Keratinocyte (primary cell): ENCODE measurements around the gene BNC2. TPM values are rescaled to one million over a fixed set of nuclear protein-coding genes. Genes with fewer than 3 reads are reported as not detected.

Source experiments
- DNase-seq: peaks from one replicate; pipeline ENCODE4 v3.0.0-alpha.2; 2011; ENCODE audit warnings: low read depth, missing footprints, low spot score
- FAIRE-seq: peaks from 2 replicates; lab custom pipeline; 2011; peaks lifted over from hg19 to GRCh38; lab: Jason Lieb, UNC
- H2AFZ ChIP-seq: 2 replicates; pipeline ENCODE4 v1.6.0; 2012; ENCODE audit warnings: low read length, control low read depth, inconsistent platforms; ENCODE audit not compliant: control insufficient read depth
- H3K27ac ChIP-seq: 2 replicates; pipeline ENCODE4 v1.5.1; 2011; ENCODE audit warnings: low read length; ENCODE audit not compliant: control insufficient read depth, insufficient read depth
- H3K27me3 ChIP-seq: 3 replicates; pipeline ENCODE4 v1.6.0; 2011; ENCODE audit warnings: low read length; ENCODE audit not compliant: control insufficient read depth, insufficient read depth; ENCODE audit errors: extremely low read depth
- H3K36me3 ChIP-seq, 2 experiments: 2 replicates in 1 of 2; 3 replicates in 1 of 2; pipeline ENCODE4 v1.5.1; 2011; ENCODE audit warnings: low read length in 2 of 2, mild to moderate bottlenecking in 1 of 2; ENCODE audit not compliant: control insufficient read depth in 2 of 2, insufficient read depth in 2 of 2; ENCODE audit errors: extremely low read depth in 1 of 2
- H3K4me1 ChIP-seq: 3 replicates; pipeline ENCODE4 v1.5.1; 2011; ENCODE audit warnings: low read length; ENCODE audit not compliant: control insufficient read depth, insufficient read depth; ENCODE audit errors: extremely low read depth
- H3K4me2 ChIP-seq: 3 replicates; pipeline ENCODE4 v1.6.0; 2011; ENCODE audit warnings: low read depth, low read length; ENCODE audit not compliant: control insufficient read depth, insufficient read depth; ENCODE audit errors: extremely low read depth
- H3K4me3 ChIP-seq, 3 experiments: fragments of 200-600 bp in 1 of 3; sonication (generic) in 1 of 3; 2 replicates in 2 of 3; 3 replicates in 1 of 3; pipeline ENCODE4 v1.5.1; 2011 to 2016; ENCODE audit warnings: low read length in 3 of 3, mild to moderate bottlenecking in 3 of 3, control low read depth in 2 of 3, inconsistent platforms in 1 of 3, low read depth in 1 of 3, mixed read lengths in 1 of 3, mixed run types in 1 of 3, moderate library complexity in 1 of 3; ENCODE audit not compliant: control insufficient read depth in 2 of 3, insufficient read depth in 2 of 3; ENCODE audit errors: extremely low read depth in 1 of 3
- H3K79me2 ChIP-seq: 2 replicates; pipeline ENCODE4 v1.6.0; 2012; ENCODE audit warnings: low read length; ENCODE audit not compliant: control insufficient read depth, insufficient read depth
- H3K9ac ChIP-seq: 3 replicates; pipeline ENCODE4 v1.6.0; 2011; ENCODE audit warnings: low read length; ENCODE audit not compliant: control insufficient read depth, insufficient read depth; ENCODE audit errors: extremely low read depth
- H3K9me1 ChIP-seq: 3 replicates; pipeline ENCODE4 v1.6.0; 2011; ENCODE audit warnings: low read length; ENCODE audit not compliant: control insufficient read depth, insufficient read depth; ENCODE audit errors: extremely low read depth
- H3K9me3 ChIP-seq: 2 replicates; pipeline ENCODE4 v1.5.1; 2012; ENCODE audit warnings: low read depth, low read length; ENCODE audit not compliant: control insufficient read depth
- H4K20me1 ChIP-seq: 3 replicates; pipeline ENCODE4 v1.6.0; 2011; ENCODE audit warnings: low read length; ENCODE audit not compliant: control insufficient read depth, insufficient read depth; ENCODE audit errors: extremely low read depth
- EZH2 ChIP-seq: IDR thresholded peaks from one replicate; pipeline ENCODE4 v1.6.1; 2012; ENCODE audit warnings: inconsistent platforms, mild to moderate bottlenecking, low read length, moderate library complexity
- dilution Hi-C: fragments of 300-500 bp; cut with MboI; formaldehyde crosslinking; loops from one replicate; pipeline ENCODE4 v1.7.0; 2020; ENCODE audit warnings: low sequenced_read_pairs; ENCODE audit not compliant: extremely low pct_ligation_motif_present
- polyA plus RNA-seq, 5 experiments: library from polyadenylated mRNA; depleted of rRNA in 3 of 5; stranded (reverse) in 3 of 5; stranded (forward) in 1 of 5; unstranded in 1 of 5; fragments of >200 nt; gene quantifications; 1 replicate in 1 of 5; 2 replicates in 3 of 5; 3 replicates in 1 of 5; pipeline versions ENCODE4 v1.2.1 to v1.2.3, GENCODE V29; 2011 to 2012; ENCODE audit warnings: missing spikeins in 2 of 5, low read depth in 1 of 5, low replicate concordance in 1 of 5
- TF ChIP-seq, protein P1 (sequence below), 3 experiments: IDR thresholded peaks in 1 of 3; conservative IDR thresholded peaks in 1 of 3; optimal IDR thresholded peaks in 1 of 3; 2 replicates in 2 of 3; 3 replicates in 1 of 3; pipeline versions ENCODE3 to v1.5.1; 2011; ENCODE audit warnings: low read length in 3 of 3, mild to moderate bottlenecking in 3 of 3, moderate library complexity in 2 of 3, control low read depth in 1 of 3, inconsistent platforms in 1 of 3; ENCODE audit not compliant: insufficient read depth in 2 of 3; ENCODE audit errors: extremely low read depth in 1 of 3

BNC2 gene
- polyA plus RNA-seq, 1 donor (not counting 4 experiments of a cell fraction or from before 2014, with no cell fraction given): 1.1 TPM

DNA sequence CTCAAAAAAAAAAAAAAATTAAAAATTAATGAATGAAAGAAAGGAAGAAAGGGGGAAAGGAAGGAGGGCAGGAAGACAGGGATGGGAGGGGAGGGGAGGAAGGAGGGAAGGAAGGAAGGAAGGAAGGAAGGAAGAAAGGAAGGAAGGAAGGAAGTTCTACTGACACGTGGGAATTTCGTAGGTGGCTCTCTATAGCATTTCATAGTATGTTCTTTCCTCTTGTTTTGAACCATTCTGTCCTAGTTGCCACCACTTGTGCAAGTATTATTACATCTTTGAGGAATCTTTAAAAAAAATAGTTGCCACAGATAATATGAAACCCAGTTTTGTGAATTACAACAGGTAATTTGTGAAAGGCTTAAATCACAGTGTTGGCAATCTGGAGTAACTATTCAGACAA, 253.8 kb downstream of the BNC2 start:
- no peak overlapping the region for H3K27ac ChIP-seq
- FAIRE-seq: no peak
- dilution Hi-C loops: no loop called here

DNA sequence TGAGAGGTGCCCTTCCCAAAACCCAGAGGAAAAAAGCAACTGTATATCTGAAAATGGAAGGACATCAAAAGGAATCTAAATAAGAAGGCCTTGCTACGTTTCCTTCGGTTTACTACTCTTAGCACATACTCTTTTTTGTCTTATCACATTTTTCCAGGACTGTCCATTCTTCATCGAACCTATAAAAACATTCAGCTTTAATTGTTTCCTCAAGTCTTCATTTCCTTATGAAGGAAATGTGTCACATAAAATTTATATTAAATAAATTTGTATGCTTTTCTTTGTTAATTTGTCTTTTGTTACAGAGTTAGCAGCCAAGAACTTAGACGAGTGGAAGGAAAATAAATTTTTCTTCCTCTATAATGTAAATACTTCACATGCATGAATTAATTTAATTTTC, 255.0 kb downstream of the BNC2 start:
- Histone ChIP-seq H2AFZ (no peak overlapping the region), H3K27me3 (no peaks in the 10 kb centered on the region), H4K20me1 (no peaks in the 10 kb centered on the region), H3K4me3 (no peak overlapping the region), H3K9me1 (no peaks in the 10 kb centered on the region), H3K36me3 (no peaks in the 10 kb centered on the region), H3K4me2 (no peak overlapping the region), H3K4me1 (no peaks in the 10 kb centered on the region), H3K79me2 (no peaks in the 10 kb centered on the region), H3K27ac (no peak overlapping the region), H3K9me3 (no peaks in the 10 kb centered on the region), H3K9ac (no peak overlapping the region)
- FAIRE-seq (no peak), DNase-seq (no peak)
- no peak for TF ChIP-seq EZH2
- TF ChIP-seq, protein P1, sequence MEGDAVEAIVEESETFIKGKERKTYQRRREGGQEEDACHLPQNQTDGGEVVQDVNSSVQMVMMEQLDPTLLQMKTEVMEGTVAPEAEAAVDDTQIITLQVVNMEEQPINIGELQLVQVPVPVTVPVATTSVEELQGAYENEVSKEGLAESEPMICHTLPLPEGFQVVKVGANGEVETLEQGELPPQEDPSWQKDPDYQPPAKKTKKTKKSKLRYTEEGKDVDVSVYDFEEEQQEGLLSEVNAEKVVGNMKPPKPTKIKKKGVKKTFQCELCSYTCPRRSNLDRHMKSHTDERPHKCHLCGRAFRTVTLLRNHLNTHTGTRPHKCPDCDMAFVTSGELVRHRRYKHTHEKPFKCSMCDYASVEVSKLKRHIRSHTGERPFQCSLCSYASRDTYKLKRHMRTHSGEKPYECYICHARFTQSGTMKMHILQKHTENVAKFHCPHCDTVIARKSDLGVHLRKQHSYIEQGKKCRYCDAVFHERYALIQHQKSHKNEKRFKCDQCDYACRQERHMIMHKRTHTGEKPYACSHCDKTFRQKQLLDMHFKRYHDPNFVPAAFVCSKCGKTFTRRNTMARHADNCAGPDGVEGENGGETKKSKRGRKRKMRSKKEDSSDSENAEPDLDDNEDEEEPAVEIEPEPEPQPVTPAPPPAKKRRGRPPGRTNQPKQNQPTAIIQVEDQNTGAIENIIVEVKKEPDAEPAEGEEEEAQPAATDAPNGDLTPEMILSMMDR (optimal IDR thresholded peaks at IDR 0.05 in 1 of 3, IDR thresholded peaks at IDR 0.05 in 1 of 3, conservative IDR thresholded peaks at IDR 0.05 in 1 of 3; ENCODE audit: extremely low read depth in 1 of 3, insufficient read depth in 2 of 3, low read length in 3 of 3): no peak
- dilution Hi-C loops: no loop called here

More for the DNA sequence above, 253.8 kb downstream of the BNC2 start:
- no peak for DNase-seq
- no peak overlapping the region for H3K4me2 ChIP-seq
- H2AFZ ChIP-seq: no peak overlapping the region
- H3K4me3 ChIP-seq: no peak overlapping the region
- no peaks in the 10 kb centered on the region for H3K79me2 ChIP-seq
- H3K9ac ChIP-seq: no peak overlapping the region
- H3K9me3 ChIP-seq: no peaks in the 10 kb centered on the region
- TF ChIP-seq EZH2: no peak
- TF ChIP-seq, protein P1 (optimal IDR thresholded peaks at IDR 0.05 in 1 of 3, IDR thresholded peaks at IDR 0.05 in 1 of 3, conservative IDR thresholded peaks at IDR 0.05 in 1 of 3; ENCODE audit: extremely low read depth in 1 of 3, insufficient read depth in 2 of 3, low read length in 3 of 3): no peak
- H3K9me1 ChIP-seq: no peaks in the 10 kb centered on the region
- H3K36me3 ChIP-seq: no peaks in the 10 kb centered on the region
- no peaks in the 10 kb centered on the region for H3K4me1 ChIP-seq
- H4K20me1 ChIP-seq: no peaks in the 10 kb centered on the region
- no peaks in the 10 kb centered on the region for H3K27me3 ChIP-seq
